ENCODE results near the gene SIPA1L2.

DNA sequence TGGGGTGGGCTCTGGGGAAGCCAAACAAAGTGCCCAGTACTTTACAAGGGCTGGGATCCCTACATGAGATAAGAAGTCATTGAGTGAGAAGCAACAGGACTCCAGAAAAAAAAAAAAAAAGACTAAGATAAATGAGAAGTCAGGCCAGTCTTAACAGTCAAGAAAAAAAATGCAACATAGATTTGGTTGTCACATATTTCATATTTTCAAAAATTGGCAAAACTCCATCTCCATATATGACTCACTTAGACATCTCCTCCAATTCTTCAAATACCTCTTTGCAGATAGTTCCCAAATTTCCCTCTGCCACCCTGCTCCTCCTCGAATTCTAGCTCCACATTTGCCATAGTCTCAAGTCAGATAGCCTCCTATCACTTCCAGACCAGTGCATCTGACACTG is 20.9 kb upstream of the SIPA1L2 start:
- no peak for TF ChIP-seq POLR2A (IDR thresholded peaks at IDR 0.05; ENCODE audit: low read depth, low read length)
- TF ChIP-seq TAF1 (IDR thresholded peaks at IDR 0.05; ENCODE audit: borderline replicate concordance, low read depth, low read length), result no peak
- TF ChIP-seq POLR2AphosphoS5 (IDR thresholded peaks at IDR 0.05; ENCODE audit: low read depth, low read length), result no peak

All from GM12892 (cell line).